ENCODE data around the gene CACNA1D. TPM values are rescaled to one million over a fixed set of nuclear protein-coding genes. Genes with fewer than 3 reads are reported as not detected.

CACNA1D gene
- total RNA-seq, 1 donor from 2014 or later: 5.7 TPM

GRCh38 chr3:53843195-53844177, 349.1 kb downstream of the CACNA1D start:
- Histone ChIP-seq H3K27ac (ENCODE audit: low read depth, low read length) (no peak overlapping the region), H3K36me3 (ENCODE audit: control insufficient read depth in 3 of 3, insufficient read depth in 3 of 3, low read length in 3 of 3) (peaks cover 0 to 6% (median 0%) of the 10 kb centered on the region in 3 donors), H3K9ac (ENCODE audit: low read depth in 1 of 3, low read length in 3 of 3) (no peak overlapping the region), H3K9me3 (ENCODE audit: control insufficient read depth in 3 of 3, low read length in 3 of 3) (no peaks in the 10 kb centered on the region), H3K27me3 (ENCODE audit: control insufficient read depth in 3 of 3, insufficient read depth in 3 of 3, low read length in 3 of 3) (peaks cover 0 to 10% (median 4%) of the 10 kb centered on the region in 3 donors), H3K4me1 (ENCODE audit: control insufficient read depth in 3 of 3, insufficient read depth in 3 of 3, low read length in 3 of 3) (peaks cover 11 to 14% (median 13%) of the 10 kb centered on the region in 3 donors), H3K4me3 (ENCODE audit: low read length in 3 of 3) (no peak overlapping the region)

- Histone ChIP-seq H3K9me3 (ENCODE audit: control insufficient read depth in 3 of 3, low read length in 3 of 3) (no peaks in the 10 kb centered on the region), H3K27me3 (ENCODE audit: control insufficient read depth in 3 of 3, insufficient read depth in 3 of 3, low read length in 3 of 3) (peaks cover 0 to 10% (median 8%) of the 10 kb centered on the region in 3 donors), H3K4me1 (ENCODE audit: control insufficient read depth in 3 of 3, insufficient read depth in 3 of 3, low read length in 3 of 3) (peaks cover 11 to 14% (median 13%) of the 10 kb centered on the region in 3 donors), H3K4me3 (ENCODE audit: low read length in 3 of 3) (no peak overlapping the region), H3K36me3 (ENCODE audit: control insufficient read depth in 3 of 3, insufficient read depth in 3 of 3, low read length in 3 of 3) (no peaks in the 10 kb centered on the region), H3K27ac (ENCODE audit: low read depth, low read length) (no peak overlapping the region), H3K9ac (ENCODE audit: low read depth in 1 of 3, low read length in 3 of 3) (no peak overlapping the region)
Observed at GRCh38 chr3:53844262-53845102, 350.1 kb downstream of the CACNA1D start.

- Histone ChIP-seq H3K36me3 (ENCODE audit: control insufficient read depth in 3 of 3, insufficient read depth in 3 of 3, low read length in 3 of 3) (no peaks in the 10 kb centered on the region), H3K9me3 (ENCODE audit: control insufficient read depth in 3 of 3, low read length in 3 of 3) (no peaks in the 10 kb centered on the region), H3K9ac (ENCODE audit: low read depth in 1 of 3, low read length in 3 of 3) (peak overlapping the region; percentile 79 to 89 (median 88)), H3K27me3 (ENCODE audit: control insufficient read depth in 3 of 3, insufficient read depth in 3 of 3, low read length in 3 of 3) (peaks cover 0 to 10% (median 8%) of the 10 kb centered on the region in 3 donors), H3K4me1 (ENCODE audit: control insufficient read depth in 3 of 3, insufficient read depth in 3 of 3, low read length in 3 of 3) (peaks cover 11 to 14% (median 13%) of the 10 kb centered on the region in 3 donors), H3K4me3 (ENCODE audit: low read length in 3 of 3) (peak overlapping the region; percentile 74 to 80 (median 77)), H3K27ac (ENCODE audit: low read depth, low read length) (peak overlapping the region; percentile 65)
Observed at GRCh38 chr3:53845103-53845880, 350.9 kb downstream of the CACNA1D start.

GRCh38 chr3:53845881-53846133, 351.4 kb downstream of the CACNA1D start:
- H3K9ac ChIP-seq (ENCODE audit: low read depth in 1 of 3, low read length in 3 of 3): peak overlapping the region; percentile 79 to 89 (median 88)
- no peaks in the 10 kb centered on the region for H3K36me3 ChIP-seq (ENCODE audit: control insufficient read depth in 3 of 3, insufficient read depth in 3 of 3, low read length in 3 of 3)
- peaks cover 0 to 10% (median 8%) of the 10 kb centered on the region in 3 donors for H3K27me3 ChIP-seq (ENCODE audit: control insufficient read depth in 3 of 3, insufficient read depth in 3 of 3, low read length in 3 of 3)
- H3K4me1 ChIP-seq (ENCODE audit: control insufficient read depth in 3 of 3, insufficient read depth in 3 of 3, low read length in 3 of 3): peaks cover 11 to 14% (median 13%) of the 10 kb centered on the region in 3 donors
- peak overlapping the region; percentile 74 to 80 (median 77) for H3K4me3 ChIP-seq (ENCODE audit: low read length in 3 of 3)
- no peaks in the 10 kb centered on the region for H3K9me3 ChIP-seq (ENCODE audit: control insufficient read depth in 3 of 3, low read length in 3 of 3)
- H3K27ac ChIP-seq (ENCODE audit: low read depth, low read length): peak overlapping the region; percentile 65

- peak within 1 kb of the TSS; percentile 79 to 89 (median 88) for H3K9ac ChIP-seq (ENCODE audit: low read depth in 1 of 3, low read length in 3 of 3)
- H3K4me3 ChIP-seq (ENCODE audit: low read length in 3 of 3): peak within 1 kb of the TSS; percentile 74 to 80 (median 77)
- H3K36me3 ChIP-seq (ENCODE audit: control insufficient read depth in 3 of 3, insufficient read depth in 3 of 3, low read length in 3 of 3): no peaks in the 10 kb centered on the region
- peak within 1 kb of the TSS; percentile 65 for H3K27ac ChIP-seq (ENCODE audit: low read depth, low read length)
- H3K9me3 ChIP-seq (ENCODE audit: control insufficient read depth in 3 of 3, low read length in 3 of 3): no peaks in the 10 kb centered on the region
- H3K27me3 ChIP-seq (ENCODE audit: control insufficient read depth in 3 of 3, insufficient read depth in 3 of 3, low read length in 3 of 3): peaks cover 0 to 10% (median 8%) of the 10 kb centered on the region in 3 donors
- H3K4me1 ChIP-seq (ENCODE audit: control insufficient read depth in 3 of 3, insufficient read depth in 3 of 3, low read length in 3 of 3): peaks cover 11 to 14% (median 13%) of the 10 kb centered on the region in 3 donors
Observed at GRCh38 chr3:53846134-53846850, 351.9 kb downstream of the CACNA1D start, which contains the start of the genes CHDH and IL17RB. Gene CHDH (minus strand): TSS chr3:53846419. CDS start chr3:53824008, 22,411 bp downstream. Gene IL17RB (plus strand): TSS chr3:53846568. CDS start chr3:53846589, 21 bp downstream.

GRCh38 chr3:53846851-53847155, 352.4 kb downstream of the CACNA1D start:
- H3K9ac ChIP-seq (ENCODE audit: low read depth in 1 of 3, low read length in 3 of 3): peak overlapping the region in 2 of 3 donors; percentile 79 to 89
- H3K4me1 ChIP-seq (ENCODE audit: control insufficient read depth in 3 of 3, insufficient read depth in 3 of 3, low read length in 3 of 3): peaks cover 11 to 14% (median 13%) of the 10 kb centered on the region in 3 donors
- H3K27ac ChIP-seq (ENCODE audit: low read depth, low read length): no peak overlapping the region
- peaks cover 0 to 10% (median 8%) of the 10 kb centered on the region in 3 donors for H3K27me3 ChIP-seq (ENCODE audit: control insufficient read depth in 3 of 3, insufficient read depth in 3 of 3, low read length in 3 of 3)
- H3K36me3 ChIP-seq (ENCODE audit: control insufficient read depth in 3 of 3, insufficient read depth in 3 of 3, low read length in 3 of 3): no peaks in the 10 kb centered on the region
- H3K9me3 ChIP-seq (ENCODE audit: control insufficient read depth in 3 of 3, low read length in 3 of 3): no peaks in the 10 kb centered on the region
- peak overlapping the region; percentile 74 to 80 (median 77) for H3K4me3 ChIP-seq (ENCODE audit: low read length in 3 of 3)

- H3K4me1 ChIP-seq (ENCODE audit: control insufficient read depth in 3 of 3, insufficient read depth in 3 of 3, low read length in 3 of 3): peaks cover 11 to 14% (median 13%) of the 10 kb centered on the region in 3 donors
- peaks cover 0 to 3% (median 0%) of the 10 kb centered on the region in 3 donors for H3K36me3 ChIP-seq (ENCODE audit: control insufficient read depth in 3 of 3, insufficient read depth in 3 of 3, low read length in 3 of 3)
- no peak overlapping the region for H3K27ac ChIP-seq (ENCODE audit: low read depth, low read length)
- no peak overlapping the region for H3K4me3 ChIP-seq (ENCODE audit: low read length in 3 of 3)
- no peak overlapping the region for H3K9ac ChIP-seq (ENCODE audit: low read depth in 1 of 3, low read length in 3 of 3)
- H3K27me3 ChIP-seq (ENCODE audit: control insufficient read depth in 3 of 3, insufficient read depth in 3 of 3, low read length in 3 of 3): peaks cover 0 to 10% (median 8%) of the 10 kb centered on the region in 3 donors
- H3K9me3 ChIP-seq (ENCODE audit: control insufficient read depth in 3 of 3, low read length in 3 of 3): no peaks in the 10 kb centered on the region
Observed at GRCh38 chr3:53849916-53850315, 355.5 kb downstream of the CACNA1D start.

- no peak overlapping the region for H3K9ac ChIP-seq (ENCODE audit: low read depth in 1 of 3, low read length in 3 of 3)
- H3K27me3 ChIP-seq (ENCODE audit: control insufficient read depth in 3 of 3, insufficient read depth in 3 of 3, low read length in 3 of 3): peaks cover 0 to 8% (median 7%) of the 10 kb centered on the region in 3 donors
- H3K9me3 ChIP-seq (ENCODE audit: control insufficient read depth in 3 of 3, low read length in 3 of 3): no peaks in the 10 kb centered on the region
- H3K4me3 ChIP-seq (ENCODE audit: low read length in 3 of 3): no peak overlapping the region
- peaks cover 7 to 8% (median 7%) of the 10 kb centered on the region in 3 donors for H3K4me1 ChIP-seq (ENCODE audit: control insufficient read depth in 3 of 3, insufficient read depth in 3 of 3, low read length in 3 of 3)
- peaks cover 0 to 3% (median 0%) of the 10 kb centered on the region in 3 donors for H3K36me3 ChIP-seq (ENCODE audit: control insufficient read depth in 3 of 3, insufficient read depth in 3 of 3, low read length in 3 of 3)
- H3K27ac ChIP-seq (ENCODE audit: low read depth, low read length): no peak overlapping the region
Observed at GRCh38 chr3:53850895-53851294, 356.5 kb downstream of the CACNA1D start.

GRCh38 chr3:53856964-53857363, 362.6 kb downstream of the CACNA1D start:
- H3K4me3 ChIP-seq (ENCODE audit: low read length in 3 of 3): no peak overlapping the region

More at GRCh38 chr3:53856964-53857363, 362.6 kb downstream of the CACNA1D start:
- no peaks in the 10 kb centered on the region for H3K9me3 ChIP-seq (ENCODE audit: control insufficient read depth in 3 of 3, low read length in 3 of 3)
- H3K4me1 ChIP-seq (ENCODE audit: control insufficient read depth in 3 of 3, insufficient read depth in 3 of 3, low read length in 3 of 3): no peaks in the 10 kb centered on the region
- H3K9ac ChIP-seq (ENCODE audit: low read depth in 1 of 3, low read length in 3 of 3): no peak overlapping the region
- no peaks in the 10 kb centered on the region for H3K27me3 ChIP-seq (ENCODE audit: control insufficient read depth in 3 of 3, insufficient read depth in 3 of 3, low read length in 3 of 3)
- H3K36me3 ChIP-seq (ENCODE audit: control insufficient read depth in 3 of 3, insufficient read depth in 3 of 3, low read length in 3 of 3): peaks cover 14 to 22% (median 15%) of the 10 kb centered on the region in 3 donors
- no peak overlapping the region for H3K27ac ChIP-seq (ENCODE audit: low read depth, low read length)
